Choroid plexus epithelial cell (primary cell): ENCODE measurements around the gene IL4R.

Experiments used
- DNase-seq: peaks from one replicate; pipeline ENCODE4 v3.0.0-alpha.2; 2010; ENCODE audit warnings: low read depth
- H3K4me3 ChIP-seq: 2 replicates; pipeline ENCODE4 v1.5.1; 2011; ENCODE audit warnings: low read depth, mild to moderate bottlenecking, control low read depth, low read length, moderate library complexity
- CTCF ChIP-seq: conservative IDR thresholded peaks from 2 replicates; pipeline ENCODE4 v1.5.1; 2011; ENCODE audit warnings: low read depth, mild to moderate bottlenecking, control low read depth, inconsistent platforms, low read length, moderate library complexity

Gene IL4R

GRCh38 chr16:27381974-27382855 is 68.4 kb downstream of the IL4R start:
- no peak for TF ChIP-seq CTCF
- H3K4me3 ChIP-seq = no peak overlapping the region
- no peak for DNase-seq

DNA sequence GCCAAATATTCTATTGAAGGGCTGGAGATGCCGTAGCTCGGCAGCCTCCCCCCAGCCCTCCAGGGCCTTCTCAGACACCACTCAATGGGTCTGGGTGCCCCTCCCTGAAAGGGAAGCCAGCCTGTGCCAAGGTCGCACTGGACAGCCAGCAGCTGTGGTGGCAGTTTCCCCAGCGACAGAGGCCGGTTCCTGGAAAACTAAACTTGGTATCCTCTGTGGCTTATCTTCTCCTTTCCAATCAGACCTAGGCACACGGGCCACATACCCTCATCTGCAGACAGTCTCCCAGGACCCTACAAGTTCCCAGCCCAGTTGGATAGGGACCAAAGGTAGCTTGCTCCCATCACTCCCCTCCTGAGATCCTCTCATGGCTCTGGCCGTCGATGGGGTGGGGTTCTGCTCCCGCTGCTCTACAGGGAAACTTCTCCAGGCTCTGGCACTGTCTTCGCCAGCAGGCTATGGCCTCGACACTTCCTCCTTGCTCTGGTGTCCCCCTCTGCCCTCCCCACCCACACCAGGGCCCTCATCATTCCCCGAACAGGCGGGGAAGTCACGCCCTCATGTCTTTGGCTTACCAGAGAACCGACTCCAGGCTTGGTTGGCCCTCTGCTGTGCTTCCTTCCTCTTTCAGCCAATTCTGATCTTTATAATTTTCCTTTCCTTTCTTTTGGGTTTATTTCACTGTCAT is 69.9 kb downstream of the IL4R start:
- no peak for DNase-seq
- no peak for TF ChIP-seq CTCF
- no peak overlapping the region for H3K4me3 ChIP-seq

- no peak for TF ChIP-seq CTCF
- no peak overlapping the region for H3K4me3 ChIP-seq
- no peak for DNase-seq
These were observed 70.7 kb downstream of the IL4R start for GRCh38 chr16:27384425-27384824.

GRCh38 chr16:27385398-27385797 is 71.6 kb downstream of the IL4R start:
- no peak for DNase-seq
- no peak overlapping the region for H3K4me3 ChIP-seq
- no peak for TF ChIP-seq CTCF

GRCh38 chr16:27386674-27387073 is 72.9 kb downstream of the IL4R start:
- H3K4me3 ChIP-seq = no peak overlapping the region
- no peak for DNase-seq
- no peak for TF ChIP-seq CTCF

GRCh38 chr16:27387724-27388123 is 74.0 kb downstream of the IL4R start:
- no peak for TF ChIP-seq CTCF
- DNase-seq = peak; percentile 51
- no peak overlapping the region for H3K4me3 ChIP-seq
